Cortex of kidney (tissue), 1 donor: ENCODE measurements around the gene RPS19.

Experiments used
- DNase-seq: peaks from one replicate; lab custom pipeline; 2025; lab: John Stamatoyannopoulos, UW

Gene RPS19

GRCh38 chr19:41879080-41879479, 19.0 kb downstream of the RPS19 start:
- DNase-seq = no peak

GRCh38 chr19:41879670-41880328, 19.7 kb downstream of the RPS19 start:
- no peak for DNase-seq

GRCh38 chr19:41880329-41880708, 20.3 kb downstream of the RPS19 start:
- DNase-seq = no peak

GRCh38 chr19:41882568-41883462, 22.8 kb downstream of the RPS19 start, which contains the start of gene ARHGEF1:
TSS of gene ARHGEF1 (plus strand) at chr19:41883184. CDS start at chr19:41888083, 4,899 bp downstream.
- no peak for DNase-seq

GRCh38 chr19:41883463-41883820, 23.4 kb downstream of the RPS19 start:
- DNase-seq = no peak

- DNase-seq = no peak
These were observed 24.0 kb downstream of the RPS19 start for GRCh38 chr19:41883821-41884733.

GRCh38 chr19:41886761-41887710, 27.0 kb downstream of the RPS19 start:
- DNase-seq = no peak

GRCh38 chr19:41887711-41888382, 27.8 kb downstream of the RPS19 start:
- DNase-seq = no peak

GRCh38 chr19:41888926-41889325, 28.9 kb downstream of the RPS19 start:
- DNase-seq = no peak

- DNase-seq = no peak
These were observed 29.8 kb downstream of the RPS19 start for GRCh38 chr19:41889896-41890295.

GRCh38 chr19:41890936-41891335, 30.9 kb downstream of the RPS19 start:
- DNase-seq = no peak

- DNase-seq = no peak
These were observed 32.3 kb downstream of the RPS19 start for GRCh38 chr19:41892173-41892902.

GRCh38 chr19:41893899-41894298, 33.8 kb downstream of the RPS19 start:
- DNase-seq = no peak

- no peak for DNase-seq
These were observed 34.3 kb downstream of the RPS19 start for GRCh38 chr19:41894350-41894749.

GRCh38 chr19:41895745-41896580, 35.9 kb downstream of the RPS19 start:
- DNase-seq = no peak

GRCh38 chr19:41896581-41896942, 36.5 kb downstream of the RPS19 start:
- DNase-seq = no peak

- no peak for DNase-seq
These were observed 37.1 kb downstream of the RPS19 start for GRCh38 chr19:41897181-41897580.

- DNase-seq = no peak
These were observed 37.8 kb downstream of the RPS19 start for GRCh38 chr19:41897820-41898219.

- DNase-seq = no peak
These were observed 38.2 kb downstream of the RPS19 start for GRCh38 chr19:41898235-41898634.
